ENCODE measurements around the gene TOM1L2. TPM values are rescaled to one million over a fixed set of nuclear protein-coding genes. Genes with fewer than 3 reads are reported as not detected.

TOM1L2 gene
- total RNA-seq, 1 experiment from 2014 or later: 45.2 TPM

DNA sequence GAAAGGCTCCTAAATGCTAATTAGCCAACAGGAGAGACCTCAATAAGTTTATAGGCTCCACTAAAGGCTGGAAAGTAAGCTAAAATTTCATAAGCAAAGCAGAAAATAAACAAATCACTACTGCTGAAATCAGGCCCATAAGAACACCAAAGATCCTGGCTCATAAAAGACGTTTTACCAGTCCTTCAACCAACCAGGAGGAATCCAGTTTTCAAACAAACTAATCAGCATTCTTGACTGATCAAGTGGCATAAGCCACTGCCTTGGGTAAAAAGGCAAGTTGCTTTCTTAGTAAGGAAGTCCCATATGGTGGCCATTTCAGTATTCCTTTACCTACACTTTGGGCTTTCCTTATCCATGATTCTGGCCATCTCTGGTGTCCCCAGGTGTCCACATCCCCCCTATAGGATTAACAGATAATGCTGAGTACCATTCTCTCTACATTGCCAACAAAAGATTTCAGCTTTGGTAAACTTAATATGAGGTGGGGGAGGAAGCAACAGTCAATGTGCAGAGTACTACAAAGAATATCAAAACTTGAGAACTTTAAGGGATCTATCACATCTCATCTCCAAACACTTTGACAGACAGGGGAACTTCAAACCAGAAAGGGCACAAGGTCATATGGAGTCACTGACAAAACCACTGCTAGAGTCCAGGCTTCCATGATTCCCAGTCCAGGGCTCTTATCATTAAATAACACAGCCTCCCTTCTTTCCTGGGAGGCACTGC is 1.3 kb downstream of the TOM1L2 start:
- CTCF ChIA-PET: no interaction called here
- POLR2A ChIA-PET: interaction anchor here (0.6 kb wide), 1 partner anchor 86 kb away, joined by 3 read pairs; no protein-coding TSS in a partner anchor
- Histone ChIP-seq H3K4me1 (ENCODE audit: control insufficient read depth, insufficient read depth, low read length) (peaks cover 30% of the 10 kb centered on the region), H3K27me3 (ENCODE audit: control insufficient read depth, insufficient read depth, low read length) (no peaks in the 10 kb centered on the region), H3K9me3 (ENCODE audit: control insufficient read depth, insufficient read depth, low read depth, low read length) (no peaks in the 10 kb centered on the region), H3K36me3 (ENCODE audit: control insufficient read depth, insufficient read depth, low read length) (no peaks in the 10 kb centered on the region; the same call in 1 of the 2 replicates), H3K4me3 (ENCODE audit: low read depth in 2 of 2, low read length in 2 of 2) (peak overlapping the region; percentile 59 to 81), H3K27ac (ENCODE audit: low read length) (peak overlapping the region; percentile 72)
- ATAC-seq (no peak), DNase-seq (ENCODE audit: low read depth, low spot score) (no peak)
- TSS peak; percentile 70 for BruUV-seq (replicated peaks)
- in situ Hi-C loops (cut with HindIII; ENCODE audit: low pct_unique_long_range_greater_than_20kb, low sequenced_read_pairs): no loop called here
- TF ChIP-seq TCF7L2 (IDR thresholded peaks at IDR 0.05; ENCODE audit: low read depth, low read length) (no peak), SIN3A (IDR thresholded peaks at IDR 0.05; ENCODE audit: borderline replicate concordance, insufficient read depth, low read depth, low read length) (no peak), POLR2AphosphoS5 (IDR thresholded peaks at IDR 0.05; ENCODE audit: low read depth, low read length) (no peak)
- TF ChIP-seq, protein P1, sequence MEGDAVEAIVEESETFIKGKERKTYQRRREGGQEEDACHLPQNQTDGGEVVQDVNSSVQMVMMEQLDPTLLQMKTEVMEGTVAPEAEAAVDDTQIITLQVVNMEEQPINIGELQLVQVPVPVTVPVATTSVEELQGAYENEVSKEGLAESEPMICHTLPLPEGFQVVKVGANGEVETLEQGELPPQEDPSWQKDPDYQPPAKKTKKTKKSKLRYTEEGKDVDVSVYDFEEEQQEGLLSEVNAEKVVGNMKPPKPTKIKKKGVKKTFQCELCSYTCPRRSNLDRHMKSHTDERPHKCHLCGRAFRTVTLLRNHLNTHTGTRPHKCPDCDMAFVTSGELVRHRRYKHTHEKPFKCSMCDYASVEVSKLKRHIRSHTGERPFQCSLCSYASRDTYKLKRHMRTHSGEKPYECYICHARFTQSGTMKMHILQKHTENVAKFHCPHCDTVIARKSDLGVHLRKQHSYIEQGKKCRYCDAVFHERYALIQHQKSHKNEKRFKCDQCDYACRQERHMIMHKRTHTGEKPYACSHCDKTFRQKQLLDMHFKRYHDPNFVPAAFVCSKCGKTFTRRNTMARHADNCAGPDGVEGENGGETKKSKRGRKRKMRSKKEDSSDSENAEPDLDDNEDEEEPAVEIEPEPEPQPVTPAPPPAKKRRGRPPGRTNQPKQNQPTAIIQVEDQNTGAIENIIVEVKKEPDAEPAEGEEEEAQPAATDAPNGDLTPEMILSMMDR (IDR thresholded peaks at IDR 0.05): no peak
- TF ChIP-seq, protein P2, sequence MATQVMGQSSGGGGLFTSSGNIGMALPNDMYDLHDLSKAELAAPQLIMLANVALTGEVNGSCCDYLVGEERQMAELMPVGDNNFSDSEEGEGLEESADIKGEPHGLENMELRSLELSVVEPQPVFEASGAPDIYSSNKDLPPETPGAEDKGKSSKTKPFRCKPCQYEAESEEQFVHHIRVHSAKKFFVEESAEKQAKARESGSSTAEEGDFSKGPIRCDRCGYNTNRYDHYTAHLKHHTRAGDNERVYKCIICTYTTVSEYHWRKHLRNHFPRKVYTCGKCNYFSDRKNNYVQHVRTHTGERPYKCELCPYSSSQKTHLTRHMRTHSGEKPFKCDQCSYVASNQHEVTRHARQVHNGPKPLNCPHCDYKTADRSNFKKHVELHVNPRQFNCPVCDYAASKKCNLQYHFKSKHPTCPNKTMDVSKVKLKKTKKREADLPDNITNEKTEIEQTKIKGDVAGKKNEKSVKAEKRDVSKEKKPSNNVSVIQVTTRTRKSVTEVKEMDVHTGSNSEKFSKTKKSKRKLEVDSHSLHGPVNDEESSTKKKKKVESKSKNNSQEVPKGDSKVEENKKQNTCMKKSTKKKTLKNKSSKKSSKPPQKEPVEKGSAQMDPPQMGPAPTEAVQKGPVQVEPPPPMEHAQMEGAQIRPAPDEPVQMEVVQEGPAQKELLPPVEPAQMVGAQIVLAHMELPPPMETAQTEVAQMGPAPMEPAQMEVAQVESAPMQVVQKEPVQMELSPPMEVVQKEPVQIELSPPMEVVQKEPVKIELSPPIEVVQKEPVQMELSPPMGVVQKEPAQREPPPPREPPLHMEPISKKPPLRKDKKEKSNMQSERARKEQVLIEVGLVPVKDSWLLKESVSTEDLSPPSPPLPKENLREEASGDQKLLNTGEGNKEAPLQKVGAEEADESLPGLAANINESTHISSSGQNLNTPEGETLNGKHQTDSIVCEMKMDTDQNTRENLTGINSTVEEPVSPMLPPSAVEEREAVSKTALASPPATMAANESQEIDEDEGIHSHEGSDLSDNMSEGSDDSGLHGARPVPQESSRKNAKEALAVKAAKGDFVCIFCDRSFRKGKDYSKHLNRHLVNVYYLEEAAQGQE (IDR thresholded peaks at IDR 0.05; ENCODE audit: insufficient read depth in 1 of 2, low read depth in 2 of 2, low read length in 1 of 2): no peak
- intact Hi-C loops (cut with micrococcal nuclease; ENCODE audit: unreplicated experiment): no loop called here

DNA sequence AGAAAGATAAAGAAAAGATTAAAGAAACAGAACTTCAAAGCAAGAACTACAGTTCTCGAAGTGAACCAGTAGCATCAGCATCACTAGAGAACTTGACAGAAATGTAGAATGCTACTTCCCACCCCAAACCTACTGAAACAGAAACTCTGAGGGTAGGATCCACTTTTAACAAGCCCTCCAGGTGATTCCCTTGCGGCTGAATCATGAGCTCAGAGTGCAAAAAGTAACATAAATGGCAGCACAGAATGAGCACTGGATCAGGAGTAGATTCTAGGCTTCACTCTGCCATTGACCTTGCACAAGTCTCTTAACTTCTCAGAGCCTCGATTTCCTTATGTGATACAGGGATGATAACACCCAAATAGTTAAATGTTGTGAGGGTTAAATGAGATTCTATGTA is 5.8 kb downstream of the TOM1L2 start:
- ChIA-PET CTCF (no interaction called here), POLR2A (no interaction called here)
- ATAC-seq (no peak), DNase-seq (ENCODE audit: low read depth, low spot score) (no peak)
- no peak for TF ChIP-seq POLR2AphosphoS5 (IDR thresholded peaks at IDR 0.05; ENCODE audit: low read depth, low read length)
- TF ChIP-seq, protein P1 (IDR thresholded peaks at IDR 0.05): no peak
- TF ChIP-seq TCF7L2 (IDR thresholded peaks at IDR 0.05; ENCODE audit: low read depth, low read length): no peak
- TF ChIP-seq, protein P2 (IDR thresholded peaks at IDR 0.05; ENCODE audit: insufficient read depth in 1 of 2, low read depth in 2 of 2, low read length in 1 of 2): no peak
- TF ChIP-seq SIN3A (IDR thresholded peaks at IDR 0.05; ENCODE audit: borderline replicate concordance, insufficient read depth, low read depth, low read length): no peak
- Histone ChIP-seq H3K4me3 (ENCODE audit: low read depth in 2 of 2, low read length in 2 of 2) (no peak overlapping the region), H3K36me3 (ENCODE audit: control insufficient read depth, insufficient read depth, low read length) (no peaks in the 10 kb centered on the region; the same call in 1 of the 2 replicates), H3K27ac (ENCODE audit: low read length) (peak overlapping the region; percentile 59; the same call in 1 of the 2 replicates), H3K4me1 (ENCODE audit: control insufficient read depth, insufficient read depth, low read length) (peaks cover 52% of the 10 kb centered on the region), H3K27me3 (ENCODE audit: control insufficient read depth, insufficient read depth, low read length) (no peaks in the 10 kb centered on the region), H3K9me3 (ENCODE audit: control insufficient read depth, insufficient read depth, low read depth, low read length) (no peaks in the 10 kb centered on the region)
- BruUV-seq (replicated peaks): no TSS peak
- intact Hi-C loops (cut with micrococcal nuclease; ENCODE audit: unreplicated experiment) (no loop called here), in situ Hi-C loops (cut with HindIII; ENCODE audit: low pct_unique_long_range_greater_than_20kb, low sequenced_read_pairs) (no loop called here)

Measured in Panc1 (cell line).